ENCODE data around the gene TMEM72. TPM values are rescaled to one million over a fixed set of nuclear protein-coding genes. Genes with fewer than 3 reads are reported as not detected.

TMEM72 gene
- total and polyA plus RNA-seq, 2 of the 13 experiments (the other 11 are each of a cell fraction or from before 2014, with no cell fraction given), result 0.04 TPM; not detected in 1

GRCh38 chr10:44978570-44979280 is 67.6 kb downstream of the TMEM72 start, which contains the start of gene DEPP1 (continued):
- peak; percentile 60; the same call in 1 of the 2 replicates for TF ChIP-seq CHD4 (IDR thresholded peaks at IDR 0.05; ENCODE audit: borderline replicate concordance, low read length)
- TF ChIP-seq ZC3H4 (CRISPR knock-in tag; IDR thresholded peaks at IDR 0.05; ENCODE audit: borderline replicate concordance), result peak; percentile 95
- peak; percentile 89 for TF ChIP-seq PHF5A (CRISPR knock-in tag; IDR thresholded peaks at IDR 0.05; ENCODE audit: low read depth, unreplicated experiment)
- no peak for TF ChIP-seq ZBTB49 (CRISPR knock-in tag; IDR thresholded peaks at IDR 0.05; ENCODE audit: borderline replicate concordance)
- TF ChIP-seq U2AF2 (IDR thresholded peaks at IDR 0.05; ENCODE audit: low read depth, low read length), result no peak
- TF ChIP-seq GPBP1L1 (CRISPR knock-in tag; IDR thresholded peaks at IDR 0.05), result no peak
- TF ChIP-seq ARID4A (CRISPR knock-in tag; IDR thresholded peaks at IDR 0.05; ENCODE audit: borderline replicate concordance), result peak; percentile 79; the same call in 1 of the 2 replicates
- no peak for TF ChIP-seq ATM (IDR thresholded peaks at IDR 0.05; ENCODE audit: borderline replicate concordance)
- TF ChIP-seq BCL6 (CRISPR knock-in tag; IDR thresholded peaks at IDR 0.05), result peak; percentile 95
- TF ChIP-seq NFYB (CRISPR knock-in tag; IDR thresholded peaks at IDR 0.05), result peak; percentile 49
- no peak for TF ChIP-seq ASH2L (IDR thresholded peaks at IDR 0.05; ENCODE audit: insufficient read length, low read depth, low read length)
- TF ChIP-seq RBM22 (optimal IDR thresholded peaks at IDR 0.05; ENCODE audit: low read length), result peak; percentile 45
- TF ChIP-seq RNF219 (CRISPR knock-in tag; IDR thresholded peaks at IDR 0.05), result peak; percentile 91; the same call in 1 of the 2 replicates
- TF ChIP-seq ZSCAN9 (CRISPR knock-in tag; IDR thresholded peaks at IDR 0.05; ENCODE audit: borderline replicate concordance), result peak; percentile 96
- TF ChIP-seq HOXA5 (CRISPR knock-in tag; IDR thresholded peaks at IDR 0.05), result peak; percentile 100
- TF ChIP-seq PLSCR1 (CRISPR knock-in tag; IDR thresholded peaks at IDR 0.05; ENCODE audit: borderline replicate concordance), result peak; percentile 57; the same call in 1 of the 2 replicates
- TF ChIP-seq MIER3 (CRISPR knock-in tag; IDR thresholded peaks at IDR 0.05; ENCODE audit: borderline replicate concordance), result peak; percentile 93
- peak; percentile 80; the same call in 1 of the 2 replicates for TF ChIP-seq YEATS2 (CRISPR knock-in tag; IDR thresholded peaks at IDR 0.05; ENCODE audit: borderline replicate concordance)
